IMR-90 (cell line): ENCODE measurements around the gene ADD3. TPM values are rescaled to one million over a fixed set of nuclear protein-coding genes. Genes with fewer than 3 reads are reported as not detected.

Experiments used
- ATAC-seq: fragments of 200-7000 bp; cut with Tn5 transposase; 2 replicates; pipeline ENCODE4 v1.9.1; 2020; ENCODE audit warnings: low read depth, mild to moderate bottlenecking, moderate library complexity
- BruUV-seq: library from RNA; stranded (reverse); fragments of 400-500 nt; replicated peaks from 2 replicates; lab custom pipeline; 2021; lab: Mats Ljungman, UMichigan
- CTCF ChIA-PET: fragments of 300-600 bp; formaldehyde crosslinking; extraction: SDS; loops from one replicate; lab custom pipeline; 2021; ENCODE audit warnings: antibody characterized with exemption; lab: Yijun Ruan, JAX
- POLR2A ChIA-PET: fragments of 300-600 bp; sonication (Branson Sonifier 250); formaldehyde crosslinking; loops from one replicate; lab custom pipeline; 2022; ENCODE audit warnings: antibody characterized with exemption; ENCODE audit not compliant: unreplicated experiment; lab: Charles Lee
- DNase-seq: peaks from one replicate; pipeline ENCODE4 v3.0.0; 2013
- H2AFZ ChIP-seq: replicated peaks from 2 replicates; pipeline ENCODE3; 2013; ENCODE audit warnings: low read length, mild to moderate bottlenecking; ENCODE audit not compliant: poor library complexity
- H2AK5ac ChIP-seq: 2 replicates; pipeline ENCODE4 v1.6.1; 2013; ENCODE audit warnings: low read depth, low read length, inconsistent platforms
- H2AK9ac ChIP-seq: replicated peaks from 2 replicates; pipeline ENCODE3; 2013; ENCODE audit warnings: mild to moderate bottlenecking, low read depth, low read length, moderate library complexity; ENCODE audit not compliant: poor library complexity
- H2BK120ac ChIP-seq: 2 replicates; pipeline ENCODE4 v1.6.1; 2013; ENCODE audit warnings: low read depth, low read length, inconsistent platforms
- H2BK15ac ChIP-seq: 3 replicates; pipeline ENCODE4 v1.6.1; 2013; ENCODE audit warnings: low read depth, low read length, inconsistent platforms
- H2BK20ac ChIP-seq: 2 replicates; pipeline ENCODE4 v1.6.1; 2013; ENCODE audit warnings: low read depth, mild to moderate bottlenecking, inconsistent platforms, low read length, moderate library complexity
- H2BK5ac ChIP-seq: 2 replicates; pipeline ENCODE4 v1.6.1; 2013; ENCODE audit warnings: mild to moderate bottlenecking, low read depth, low read length, inconsistent platforms; ENCODE audit not compliant: poor library complexity, severe bottlenecking
- H3K14ac ChIP-seq: replicated peaks from 2 replicates; pipeline ENCODE4 v1.6.1; 2013; ENCODE audit warnings: low read depth, low read length, inconsistent platforms
- H3K18ac ChIP-seq: 2 replicates; pipeline ENCODE4 v1.6.1; 2013; ENCODE audit warnings: low read depth, low read length, control low read depth
- H3K23ac ChIP-seq: 2 replicates; pipeline ENCODE4 v1.6.1; 2013; ENCODE audit warnings: low read depth, low read length, inconsistent platforms
- H3K27ac ChIP-seq: 2 replicates; pipeline ENCODE4 v1.5.1; 2013; ENCODE audit warnings: mild to moderate bottlenecking, control low read depth, low read length; ENCODE audit not compliant: insufficient read depth
- H3K27me3 ChIP-seq: 2 replicates; pipeline ENCODE4 v1.6.1; 2013; ENCODE audit warnings: low read length; ENCODE audit not compliant: control insufficient read depth, insufficient read depth
- H3K36me3 ChIP-seq: 2 replicates; pipeline ENCODE4 v1.6.1; 2013; ENCODE audit warnings: low read length, mixed read lengths; ENCODE audit not compliant: control insufficient read depth, insufficient read depth
- H3K4ac ChIP-seq: 2 replicates; pipeline ENCODE4 v1.6.1; 2013; ENCODE audit warnings: low read depth, low read length, inconsistent platforms
- H3K4me1 ChIP-seq: 2 replicates; pipeline ENCODE4 v1.6.1; 2013; ENCODE audit warnings: low read length, mixed read lengths; ENCODE audit not compliant: control insufficient read depth, insufficient read depth
- H3K4me2 ChIP-seq: 2 replicates; pipeline ENCODE4 v1.6.1; 2013; ENCODE audit warnings: low read depth, mild to moderate bottlenecking, control low read depth, low read length, moderate library complexity
- H3K4me3 ChIP-seq: 2 replicates; pipeline ENCODE4 v1.5.1; 2013; ENCODE audit warnings: low read depth, mild to moderate bottlenecking, control low read depth, low read length, moderate library complexity; ENCODE audit not compliant: insufficient read depth
- H3K56ac ChIP-seq: 2 replicates; pipeline ENCODE4 v1.6.1; 2013; ENCODE audit warnings: low read length, inconsistent platforms; ENCODE audit not compliant: insufficient read depth; ENCODE audit errors: extremely low read depth
- H3K79me1 ChIP-seq, 2 experiments: 2 replicates each; pipeline ENCODE4 v1.6.1; 2013; ENCODE audit warnings: low read length in 2 of 2, inconsistent platforms in 1 of 2, low read depth in 1 of 2
- H3K9ac ChIP-seq: 2 replicates; pipeline ENCODE4 v1.6.1; 2013; ENCODE audit warnings: low read depth, low read length, control low read depth
- H3K9me1 ChIP-seq: 2 replicates; pipeline ENCODE4 v1.6.1; 2013; ENCODE audit warnings: low read length, inconsistent platforms; ENCODE audit not compliant: insufficient read depth
- H3K9me3 ChIP-seq: 2 replicates; pipeline ENCODE4 v1.6.1; 2013; ENCODE audit warnings: low read length; ENCODE audit not compliant: control insufficient read depth, insufficient read depth
- H4K20me1 ChIP-seq: 2 replicates; pipeline ENCODE4 v1.6.1; 2013; ENCODE audit warnings: low read length, inconsistent platforms; ENCODE audit not compliant: insufficient read depth
- H4K5ac ChIP-seq: 2 replicates; pipeline ENCODE4 v1.6.1; 2013; ENCODE audit warnings: mild to moderate bottlenecking, low read depth, low read length, control low read depth
- H4K8ac ChIP-seq, 2 experiments: 2 replicates each; pipeline ENCODE4 v1.6.1; 2013; ENCODE audit warnings: low read depth in 2 of 2, low read length in 2 of 2, control low read depth in 1 of 2, inconsistent platforms in 1 of 2
- H4K91ac ChIP-seq: 2 replicates; pipeline ENCODE4 v1.6.1; 2013; ENCODE audit warnings: low read depth, low read length, inconsistent platforms; ENCODE audit not compliant: insufficient read depth
- CEBPB ChIP-seq: IDR thresholded peaks from 2 replicates; pipeline ENCODE4 v1.6.1; 2012; ENCODE audit warnings: low read depth, low read length, improper control_type of control experiment
- RAD21 ChIP-seq: IDR thresholded peaks from 2 replicates; pipeline ENCODE4 v1.6.1; 2012; ENCODE audit warnings: low read length, improper control_type of control experiment
- RFX5 ChIP-seq: IDR thresholded peaks from 2 replicates; pipeline ENCODE4 v1.8.0; 2012; ENCODE audit warnings: low read depth, mild to moderate bottlenecking, low read length, moderate library complexity
- dilution Hi-C: fragments of 300-500 bp; cut with HindIII; formaldehyde crosslinking; loops from one replicate; pipeline ENCODE4 v1.14.3; 2018; ENCODE audit warnings: low sequenced_read_pairs; ENCODE audit not compliant: unreplicated experiment
- in situ Hi-C: fragments of 300-500 bp; cut with MboI; formaldehyde crosslinking; loops from 3 replicates; pipeline ENCODE4 v1.14.3; 2019; ENCODE audit warnings: low sequenced_read_pairs, inconsistent platforms, mixed read lengths
- intact Hi-C: fragments of 100-400 bp; cut with micrococcal nuclease; formaldehyde crosslinking; loops from 2 replicates; pipeline ENCODE4 v1.10.0; 2022
- polyA plus RNA-seq, 3 experiments: library from polyadenylated mRNA; depleted of rRNA; stranded (reverse); fragments of >200 nt; gene quantifications; 2 replicates each; pipeline ENCODE4 v1.2.3, GENCODE V29; 2012; ENCODE audit warnings: low replicate concordance in 1 of 3
- total RNA-seq: library from RNA; depleted of rRNA; stranded (reverse); fragments of >200 nt; gene quantifications from 2 replicates; pipeline ENCODE4 v1.2.3, GENCODE V29; 2012

ADD3 gene
- total and polyA plus RNA-seq, 2 of the 4 experiments (the other 2 are of a cell fraction), result 138 to 212 TPM

DNA sequence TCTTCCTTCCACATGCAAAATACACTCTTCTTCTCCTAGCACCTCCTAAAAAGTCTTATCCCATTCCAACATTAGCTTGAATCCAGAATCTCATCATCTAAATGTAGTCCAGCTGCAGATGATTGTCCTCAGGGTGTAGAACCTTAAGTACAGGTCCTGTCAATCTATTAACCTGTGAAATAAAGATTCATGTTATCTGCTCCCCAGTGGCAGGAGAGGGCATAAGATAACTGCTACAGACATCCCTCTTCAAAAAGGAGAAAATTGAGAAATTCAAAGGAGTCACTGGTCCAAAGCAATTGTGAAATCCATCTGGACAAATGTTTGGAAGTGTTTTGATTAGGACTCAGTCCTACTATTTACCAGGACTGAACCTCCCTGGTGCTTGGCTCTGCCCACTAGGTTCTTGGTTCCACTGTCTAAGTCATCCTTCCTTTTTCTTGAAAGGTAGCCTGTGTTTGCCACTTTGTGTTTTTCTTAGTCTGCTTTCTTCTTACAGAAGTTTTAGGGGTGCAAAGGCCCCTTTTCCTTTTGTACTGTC is 96.2 kb downstream of the ADD3 start:
- Histone ChIP-seq H3K4me1 (no peaks in the 10 kb centered on the region), H2AK9ac (no peak overlapping the region), H3K23ac (no peak overlapping the region), H3K56ac (no peak overlapping the region), H3K27me3 (no peaks in the 10 kb centered on the region), H3K9me3 (no peaks in the 10 kb centered on the region), H4K5ac (no peak overlapping the region), H4K20me1 (no peaks in the 10 kb centered on the region; the same call in 1 of the 2 replicates), H4K91ac (no peak overlapping the region), H2BK120ac (no peak overlapping the region), H3K9me1 (peaks cover 2% of the 10 kb centered on the region; the same call in 1 of the 2 replicates), H3K36me3 (peaks cover 11% of the 10 kb centered on the region; the same call in 1 of the 2 replicates), H2AFZ (no peak overlapping the region), H3K4ac (no peak overlapping the region), H2BK20ac (no peak overlapping the region), H3K9ac (no peak overlapping the region), H3K18ac (no peak overlapping the region), H3K4me2 (no peak overlapping the region), H3K79me1 (peaks cover 10 to 34% of the 10 kb centered on the region in 2 experiments), H3K14ac (no peak overlapping the region), H3K4me3 (no peak overlapping the region), H3K27ac (no peak overlapping the region), H2BK15ac (no peak overlapping the region), H2BK5ac (no peak overlapping the region), H2AK5ac (no peak overlapping the region), H4K8ac (no peak overlapping the region)
- CTCF ChIA-PET, result no interaction called here
- dilution Hi-C loops (no loop called here), intact Hi-C loops (no loop called here), in situ Hi-C loops (no loop called here)
- DNase-seq (no peak), ATAC-seq (no peak)
- POLR2A ChIA-PET, result no interaction called here
- no TSS peak for BruUV-seq
- TF ChIP-seq CEBPB (0 out of 2 replicates have a peak, but pooled peaks have one; percentile 9), RFX5 (no peak), RAD21 (no peak)
